Left hindlimb (tissue), 1 donor: ENCODE measurements around the gene SAMD13.
"Not testable (repeated sequence)": the region's sequence is repeated elsewhere in the genome, so short reads cannot be mapped to it uniquely, and the experiment has no call there.

Source experiments
- DNase-seq: peaks from one replicate; pipeline ENCODE4 v3.0.0-alpha.2; 2018

SAMD13 gene

DNA sequence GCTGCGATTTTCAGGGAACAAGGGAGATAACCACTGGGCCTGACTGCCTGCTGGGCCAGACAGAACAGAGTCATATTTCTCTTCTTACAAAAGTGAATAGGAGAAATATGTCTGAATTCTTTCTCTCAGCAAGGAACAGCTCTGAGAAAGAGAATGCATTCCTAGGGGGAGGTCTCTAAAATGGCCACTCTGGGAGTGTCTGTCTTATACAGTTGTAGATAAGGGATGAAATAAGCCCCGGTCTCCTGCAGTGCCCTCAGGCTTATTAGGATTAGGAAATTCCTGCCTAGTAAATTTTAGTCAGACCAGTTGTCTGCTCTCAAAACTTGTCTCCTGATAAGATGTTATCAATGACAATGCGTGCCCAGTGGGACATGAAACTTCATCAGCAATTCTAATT is 14.1 kb upstream of the SAMD13 start:
- not testable (repeated sequence) for DNase-seq

GRCh38 chr1:84289169-84289785 is 12.2 kb upstream of the SAMD13 start:
- no peak for DNase-seq

GRCh38 chr1:84291882-84292655 is 9.4 kb upstream of the SAMD13 start:
- DNase-seq = no peak

GRCh38 chr1:84293766-84294165 is 7.7 kb upstream of the SAMD13 start:
- DNase-seq = no peak

GRCh38 chr1:84294751-84295150 is 6.8 kb upstream of the SAMD13 start:
- DNase-seq = no peak

DNA sequence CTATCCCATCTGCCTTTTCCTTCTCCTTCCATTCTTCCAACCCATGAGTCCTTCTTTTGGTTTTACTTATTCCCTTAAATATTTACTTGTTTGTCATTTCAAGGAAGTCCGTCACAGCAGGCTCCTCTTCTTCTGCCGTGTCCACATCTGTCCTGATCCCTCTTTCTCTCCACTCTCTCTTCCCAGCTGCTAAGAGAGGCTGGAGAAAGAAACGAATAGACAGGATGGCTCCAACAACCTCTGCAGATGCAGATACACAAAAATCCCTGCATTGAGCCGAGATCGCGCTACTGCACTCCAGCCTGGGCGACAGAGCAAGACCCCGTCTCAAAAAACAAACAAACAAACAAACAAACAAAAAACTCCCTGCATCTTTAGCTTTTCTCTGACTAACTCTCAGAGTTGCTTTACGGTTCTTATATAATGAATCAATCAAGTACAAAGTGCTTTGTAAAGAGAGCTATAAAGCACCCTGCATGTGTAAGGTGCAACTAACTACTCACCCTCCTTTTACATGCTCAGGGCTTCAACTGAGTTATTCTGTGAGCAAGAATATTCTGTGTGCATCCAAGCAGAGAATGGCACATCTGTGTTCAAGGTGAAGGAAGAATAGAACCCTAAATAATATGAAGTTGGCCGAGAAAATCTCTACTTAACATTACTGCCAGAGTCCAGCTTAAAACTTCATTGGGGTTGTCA is 3.8 kb upstream of the SAMD13 start:
- no peak for DNase-seq

- peak; percentile 82 for DNase-seq
Measured at GRCh38 chr1:84298328-84298683, 3.2 kb upstream of the SAMD13 start.

- DNase-seq = peak; percentile 66
Measured at GRCh38 chr1:84298684-84299535, 2.6 kb upstream of the SAMD13 start.

- peak; percentile 32 for DNase-seq
Measured at GRCh38 chr1:84299536-84300170, 1.9 kb upstream of the SAMD13 start.

DNA sequence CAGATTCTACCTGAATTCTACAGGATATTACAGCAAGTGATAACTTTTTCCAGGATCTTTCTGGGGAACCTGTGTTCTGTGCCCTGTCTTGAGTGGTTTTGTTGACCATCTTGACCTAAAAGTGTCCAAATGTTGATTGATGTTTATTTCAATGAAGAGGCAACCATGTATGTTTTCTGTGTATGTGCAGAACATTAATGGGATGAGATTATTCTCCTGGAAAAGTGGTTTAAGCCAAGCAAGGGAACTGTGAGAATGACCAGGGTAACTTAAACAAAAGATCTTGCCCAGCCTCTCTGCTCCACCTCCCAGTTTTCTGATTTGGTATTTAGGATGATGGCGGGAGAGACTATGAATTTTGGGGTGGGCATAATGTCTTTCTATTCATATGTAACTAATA is 1.0 kb upstream of the SAMD13 start:
- no peak for DNase-seq

GRCh38 chr1:84301785-84302385 is 377 bp downstream of the SAMD13 start:
- no peak for DNase-seq

GRCh38 chr1:84303314-84303830 is 1.9 kb downstream of the SAMD13 start:
- peak; percentile 35 for DNase-seq

- DNase-seq = no peak
Measured at GRCh38 chr1:84307398-84307797, 5.9 kb downstream of the SAMD13 start.

DNA sequence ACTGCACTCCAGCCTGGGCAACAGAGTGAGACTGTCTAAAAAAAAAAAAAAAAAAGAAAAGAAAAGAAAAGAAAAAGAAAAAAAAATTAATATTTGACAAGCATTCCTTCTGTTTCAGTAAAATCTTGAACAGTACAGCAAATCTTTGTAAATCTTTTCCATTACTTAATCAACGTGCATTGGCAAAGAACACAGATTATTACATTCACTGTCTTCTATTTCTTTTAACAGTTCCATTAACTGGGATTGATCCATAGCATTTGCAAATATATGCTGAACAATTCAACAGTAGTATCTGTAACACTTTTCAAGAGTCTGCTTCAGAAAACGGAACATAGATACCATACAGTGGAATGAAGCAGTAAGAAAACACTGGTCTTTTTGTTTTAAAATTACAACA is 9.8 kb downstream of the SAMD13 start:
- DNase-seq = no peak

DNA sequence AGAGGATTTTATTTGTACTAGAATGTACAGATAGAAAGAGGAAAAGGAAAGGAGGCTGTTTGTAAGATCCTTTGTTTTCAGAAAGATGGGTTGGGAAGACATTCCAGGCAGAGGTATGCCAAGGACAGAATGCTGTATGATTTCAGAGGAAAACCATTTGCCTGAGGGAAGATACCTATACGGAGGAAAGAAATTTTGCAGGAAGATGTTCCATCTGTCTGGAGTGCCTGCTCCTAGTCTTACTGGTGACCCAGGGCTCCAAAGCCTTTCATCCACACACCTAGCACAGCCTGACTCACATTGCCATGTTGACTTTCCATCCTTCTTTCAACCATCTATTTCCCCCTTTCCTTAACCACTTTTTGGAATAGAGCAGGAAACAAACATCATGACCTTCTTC is 18.2 kb downstream of the SAMD13 start:
- DNase-seq = no peak

- DNase-seq = no peak
Measured at GRCh38 chr1:84327830-84328229, 26.3 kb downstream of the SAMD13 start.

DNA sequence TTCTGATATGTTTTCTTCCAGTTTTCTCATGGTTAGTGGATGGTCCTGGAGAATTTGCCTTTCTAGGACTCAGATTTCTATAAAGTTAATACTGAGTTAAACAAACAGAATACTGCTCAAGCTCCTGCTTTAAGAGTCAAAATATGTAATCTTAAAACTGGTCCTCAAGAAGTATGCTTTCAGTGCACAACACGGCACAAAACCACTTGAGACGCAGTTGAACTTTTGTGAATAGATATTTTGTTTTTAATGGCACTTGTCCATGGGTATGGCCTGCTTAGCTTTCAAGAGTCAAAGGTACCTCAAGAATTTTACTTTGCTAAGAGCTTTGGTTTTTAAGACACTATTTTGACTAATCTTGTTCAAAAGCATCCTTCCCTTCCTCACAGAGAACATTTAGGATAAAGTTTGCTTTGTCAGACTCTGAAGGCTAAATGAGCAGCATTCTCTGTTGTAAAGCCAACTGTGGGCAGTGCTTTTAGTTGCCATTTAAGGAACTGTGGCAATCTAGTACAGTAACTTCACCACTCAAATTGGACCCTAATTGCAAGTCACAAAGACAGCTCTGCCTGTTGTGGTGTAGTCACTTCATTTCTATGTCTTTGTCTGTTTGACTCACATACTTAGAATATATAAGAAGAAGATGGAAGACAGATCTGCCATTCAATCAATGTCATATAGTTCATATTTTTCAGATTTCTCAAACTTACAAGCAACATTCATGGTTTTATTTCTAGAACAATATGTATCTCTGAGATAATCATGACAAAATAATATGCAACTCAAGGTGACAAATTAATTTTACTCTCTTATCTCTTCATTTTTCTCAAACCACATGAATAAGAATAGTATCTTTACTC is 28.8 kb downstream of the SAMD13 start:
- DNase-seq = no peak

DNA sequence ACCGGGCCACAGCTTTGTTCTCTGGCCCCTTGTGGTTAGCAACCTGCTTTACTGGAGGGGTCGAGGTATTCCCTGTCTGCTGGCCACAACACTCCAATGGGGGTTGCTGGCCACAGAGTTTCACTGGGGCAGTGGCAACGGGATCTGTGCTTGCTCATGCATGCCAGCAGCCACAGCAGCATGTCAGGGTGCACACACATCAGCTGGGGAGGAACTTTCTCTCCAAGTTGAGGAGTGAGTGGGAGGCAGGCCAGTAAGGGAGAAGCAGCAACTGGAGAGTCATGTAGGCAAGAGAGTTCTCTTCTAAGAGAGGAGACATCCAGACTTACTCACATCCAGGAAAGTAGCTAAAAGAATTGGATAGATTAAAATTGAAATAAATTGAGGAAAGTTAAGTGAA is 38.0 kb downstream of the SAMD13 start:
- no peak for DNase-seq

DNA sequence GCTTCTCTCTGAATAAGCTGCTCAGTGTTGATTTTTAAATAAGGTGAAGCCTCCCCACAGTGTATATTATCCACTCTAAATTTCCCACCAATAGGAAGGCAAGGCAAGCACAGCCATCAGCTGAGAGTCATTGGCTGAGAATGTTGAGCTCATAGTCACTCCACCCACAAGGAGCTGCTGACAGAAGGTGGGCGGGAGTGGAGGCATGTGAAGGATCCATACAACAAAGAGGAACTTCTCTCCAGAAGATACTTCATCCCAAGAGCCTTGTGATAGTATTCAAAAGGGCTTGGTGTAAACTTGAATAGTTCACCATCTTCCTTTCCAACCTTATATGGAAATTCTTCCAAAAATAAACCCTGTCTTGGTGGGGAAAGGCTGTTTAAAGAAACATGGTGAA is 42.8 kb downstream of the SAMD13 start:
- no peak for DNase-seq

DNA sequence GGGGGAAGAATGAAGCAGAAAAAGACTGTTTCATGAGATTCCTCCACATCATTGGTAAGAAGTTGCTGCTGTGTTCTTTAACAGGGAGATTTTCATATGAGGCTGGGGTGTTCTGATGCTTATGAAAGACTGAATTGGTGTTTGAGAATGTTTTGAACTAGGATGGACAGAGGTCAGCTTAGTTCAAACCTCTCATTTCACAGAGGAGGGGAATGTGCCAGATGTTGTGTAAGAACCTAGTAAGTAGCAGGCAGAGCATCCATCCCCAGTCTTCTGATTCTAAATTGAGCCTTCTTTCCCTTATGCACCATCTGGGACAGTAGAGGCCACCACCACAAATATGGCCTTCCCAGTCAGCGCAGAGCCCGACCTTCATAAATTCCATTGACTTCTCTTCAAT is 43.7 kb downstream of the SAMD13 start:
- no peak for DNase-seq
